ENCODE results near the gene MATN3. TPM values are rescaled to one million over a fixed set of nuclear protein-coding genes. Genes with fewer than 3 reads are reported as not detected.

The MATN3 gene
- total and polyA plus RNA-seq, 2 of the 8 experiments (the other 6 are each of a cell fraction or from before 2014, with no cell fraction given), result 3.0 to 9.9 TPM

GRCh38 chr2:20042531-20042930, 30.1 kb upstream of the MATN3 start:
- CTCF ChIA-PET (ENCODE audit: partially characterized antibody), result interaction anchor here (1.7 to 4.8 kb wide), 4 partner anchors 9 to 55 kb away, joined by 3 to 35 read pairs (median 12); partner anchors contain the start of gene LAPTM4A
- Histone ChIP-seq H3K18ac (ENCODE audit: extremely low read depth, low read length) (no peak overlapping the region), H3K79me1 (ENCODE audit: low read depth, low read length) (peaks cover 3% of the 10 kb centered on the region; the same call in 1 of the 2 replicates), H3K23ac (ENCODE audit: insufficient read length) (no peak overlapping the region), H3K56ac (replicated peaks; ENCODE audit: insufficient read length, low read depth, low read length) (no peak overlapping the region), H3K9me3 (ENCODE audit: insufficient read depth in 2 of 2, low read depth in 1 of 2, low read length in 1 of 2) (no peaks in the 10 kb centered on the region), H4K8ac (ENCODE audit: extremely low read depth, insufficient read depth, low read length) (no peak overlapping the region), H2BK120ac (replicated peaks; ENCODE audit: low read depth, low read length) (no peak overlapping the region), H3K9ac (replicated peaks in 1 of 4; ENCODE audit: extremely low read depth in 1 of 4, low read depth in 3 of 4, low read length in 3 of 4) (no peak overlapping the region), H3K23me2 (ENCODE audit: low read depth, low read length) (no peaks in the 10 kb centered on the region), H2AFZ (ENCODE audit: low read length) (no peak overlapping the region), H2BK15ac (ENCODE audit: low read length) (no peak overlapping the region), H3K4ac (replicated peaks; ENCODE audit: insufficient read length, low read depth, low read length) (no peak overlapping the region), H4K20me1 (replicated peaks in 1 of 2; ENCODE audit: control insufficient read depth in 1 of 2, insufficient read depth in 2 of 2, low read length in 2 of 2) (peaks cover 3 to 4% of the 10 kb centered on the region in 2 experiments), H3K14ac (ENCODE audit: insufficient read length) (no peak overlapping the region), H3K79me2 (ENCODE audit: control insufficient read depth in 1 of 2, insufficient read depth in 2 of 2, low read length in 2 of 2) (peaks cover 10 to 68% of the 10 kb centered on the region in 2 experiments), H3K36me3 (ENCODE audit: control insufficient read depth in 2 of 4, insufficient read depth in 4 of 4, low read length in 3 of 4) (peaks cover 2 to 26% (median 17%) of the 10 kb centered on the region in 4 experiments; a peak in 7 of 8 replicates), H2BK12ac (ENCODE audit: low read depth, low read length) (no peak overlapping the region), H2BK20ac (ENCODE audit: low read length) (no peak overlapping the region), H3K4me3 (ENCODE audit: extremely low read depth in 1 of 4, insufficient read depth in 2 of 4, low read depth in 3 of 4, low read length in 4 of 4) (no peak overlapping the region), H3K4me2 (ENCODE audit: insufficient read depth in 1 of 2, low read depth in 2 of 2, low read length in 2 of 2) (no peak overlapping the region; a peak in 1 of 4 replicates), H4K5ac (ENCODE audit: insufficient read length, low read depth, low read length) (no peak overlapping the region), H3K27me3 (replicated peaks in 1 of 4; ENCODE audit: control insufficient read depth in 3 of 4, extremely low read depth in 1 of 4, insufficient read depth in 3 of 4, low read length in 3 of 4) (no peaks in the 10 kb centered on the region), H3K4me1 (replicated peaks in 1 of 4; ENCODE audit: control insufficient read depth in 3 of 4, insufficient read depth in 4 of 4, low read length in 3 of 4) (0 out of 7 replicates have a peak, but pooled peaks cover 0 to 2% (median 0%) of the 10 kb centered on the region in 4 experiments), H4K91ac (replicated peaks; ENCODE audit: insufficient read length, low read length) (no peak overlapping the region), H2BK5ac (ENCODE audit: low read depth, low read length) (no peak overlapping the region), H2AK5ac (ENCODE audit: low read depth, low read length) (no peak overlapping the region), H3K27ac (ENCODE audit: low read depth, low read length) (no peak overlapping the region)
- no peak for FAIRE-seq
- WGBS, 2 experiments (ENCODE audit: extremely low coverage in 1 of 2, insufficient coverage in 1 of 2, insufficient read length in 1 of 2, insufficient replicate concordance in 2 of 2, low coverage in 1 of 2, low lambda C conversion rate in 2 of 2, missing lambda C conversion rate in 1 of 2), result 38% methylated on average over 2 of the region's 2 CpGs; no CpG with 5 or more reads in 1 of the 2 experiments
- POLR2A ChIA-PET (ENCODE audit: partially characterized antibody), result interaction anchor here (1.1 to 1.7 kb wide), 2 partner anchors 8 to 14 kb away, joined by 4 to 7 read pairs; no protein-coding TSS in a partner anchor
- no peak for DNase-seq (ENCODE audit: low read depth in 1 of 2, low spot score in 2 of 2)
- TF ChIP-seq JUN (IDR thresholded peaks at IDR 0.05; ENCODE audit: low read depth, low read length) (no peak), CTCF (IDR thresholded peaks at IDR 0.05; ENCODE audit: control extremely low read depth in 1 of 3, insufficient read depth in 1 of 3, low read depth in 1 of 3, low read length in 3 of 3) (no peak), SIN3A (conservative IDR thresholded peaks at IDR 0.05 in 1 of 2, IDR thresholded peaks at IDR 0.05 in 1 of 2; ENCODE audit: low read depth in 1 of 2, low read length in 2 of 2) (no peak), RFX5 (IDR thresholded peaks at IDR 0.05; ENCODE audit: borderline replicate concordance, low read depth, low read length) (no peak), SAP30 (IDR thresholded peaks at IDR 0.05; ENCODE audit: insufficient read depth, insufficient replicate concordance, low read length) (no peak), PHF8 (conservative IDR thresholded peaks at IDR 0.05; ENCODE audit: low read depth, low read length) (no peak), CHD2 (IDR thresholded peaks at IDR 0.05; ENCODE audit: low read length) (no peak), CBX8 (IDR thresholded peaks at IDR 0.05; ENCODE audit: borderline replicate concordance, low read depth, low read length) (no peak), NRF1 (IDR thresholded peaks at IDR 0.05; ENCODE audit: low read depth, low read length) (no peak), SUZ12 (IDR thresholded peaks at IDR 0.05; ENCODE audit: low read length) (no peak), SP1 (IDR thresholded peaks at IDR 0.05; ENCODE audit: low read depth, low read length) (no peak)

Data from H1 (cell line).